GM21447 (cell line): ENCODE measurements around the gene KIAA1958.
"Not testable (repeated sequence)": the region's sequence is repeated elsewhere in the genome, so short reads cannot be mapped to it uniquely, and the experiment has no call there.

Experiments used
- ATAC-seq: cut with Tn5 transposase; IDR thresholded peaks from one replicate; pipeline ENCODE4 v1.9.1; 2021; ENCODE audit not compliant: unreplicated experiment

The KIAA1958 gene

GRCh38 chr9:112554516-112554915 is 67.9 kb downstream of the KIAA1958 start:
- no peak for ATAC-seq

GRCh38 chr9:112555101-112555643 is 68.5 kb downstream of the KIAA1958 start:
- ATAC-seq = no peak

- no peak for ATAC-seq
Measured at GRCh38 chr9:112555844-112556482, 69.3 kb downstream of the KIAA1958 start.

GRCh38 chr9:112556497-112557442 is 70.1 kb downstream of the KIAA1958 start:
- no peak for ATAC-seq

GRCh38 chr9:112558476-112558875 is 71.8 kb downstream of the KIAA1958 start:
- no peak for ATAC-seq

- ATAC-seq = no peak
Measured at GRCh38 chr9:112558978-112559377, 72.4 kb downstream of the KIAA1958 start.

- ATAC-seq = no peak
Measured at GRCh38 chr9:112559629-112560413, 73.2 kb downstream of the KIAA1958 start.

GRCh38 chr9:112562235-112562958 is 75.8 kb downstream of the KIAA1958 start:
- ATAC-seq = no peak

- ATAC-seq = no peak
Measured at GRCh38 chr9:112569186-112569585, 82.6 kb downstream of the KIAA1958 start.

- no peak for ATAC-seq
Measured at GRCh38 chr9:112570671-112571167, 84.1 kb downstream of the KIAA1958 start.

GRCh38 chr9:112571624-112572355 is 85.2 kb downstream of the KIAA1958 start:
- no peak for ATAC-seq

GRCh38 chr9:112572416-112572815 is 85.8 kb downstream of the KIAA1958 start:
- no peak for ATAC-seq

GRCh38 chr9:112574008-112574407 is 87.4 kb downstream of the KIAA1958 start:
- no peak for ATAC-seq

GRCh38 chr9:112575107-112575506 is 88.5 kb downstream of the KIAA1958 start:
- ATAC-seq = no peak

- no peak for ATAC-seq
Measured at GRCh38 chr9:112581469-112582176, 95.0 kb downstream of the KIAA1958 start.

- ATAC-seq = no peak
Measured at GRCh38 chr9:112582371-112583262, 96.0 kb downstream of the KIAA1958 start.

GRCh38 chr9:112586599-112587155 is 100.0 kb downstream of the KIAA1958 start:
- no peak for ATAC-seq

- ATAC-seq = not testable (repeated sequence)
Measured at GRCh38 chr9:112591875-112592274, 105.2 kb downstream of the KIAA1958 start.
